ENCODE measurements around the gene SUPT6H. TPM values are rescaled to one million over a fixed set of nuclear protein-coding genes. Genes with fewer than 3 reads are reported as not detected.

SUPT6H gene
- polyA plus RNA-seq, 1 of the 3 experiments (the other 2 are of a cell fraction) = 26.9 TPM

GRCh38 chr17:28704219-28704858, 42.3 kb downstream of the SUPT6H start:
- H3K79me2 ChIP-seq (ENCODE audit: insufficient read depth) = peaks cover under 1% of the 10 kb centered on the region; the same call in 1 of the 2 replicates
- no peak for DNase-seq
- H4K20me1 ChIP-seq (ENCODE audit: insufficient read depth) = no peaks in the 10 kb centered on the region
- no peak overlapping the region for H3K4me3 ChIP-seq (ENCODE audit: low read depth in 2 of 2, low read length in 1 of 2)
- POLR2A ChIA-PET = interaction anchor here (1.1 kb wide), 1 partner anchor 11 kb away, joined by 3 read pairs; no protein-coding TSS in a partner anchor
- H3K4me2 ChIP-seq = no peak overlapping the region
- WGBS (ENCODE audit: low lambda C conversion rate) = 94% methylated on average over 4 of the region's 14 CpGs
- peaks cover 17% of the 10 kb centered on the region for H3F3A ChIP-seq (replicated peaks; ENCODE audit: insufficient read depth)
- H3K27me3 ChIP-seq (ENCODE audit: insufficient read depth) = no peaks in the 10 kb centered on the region
- H3K9me3 ChIP-seq = no peaks in the 10 kb centered on the region
- no peaks in the 10 kb centered on the region for H3K9me2 ChIP-seq
- no peak for TF ChIP-seq ZBTB33 (IDR thresholded peaks at IDR 0.05; ENCODE audit: borderline replicate concordance, low read depth)
- TF ChIP-seq FOXM1 (IDR thresholded peaks at IDR 0.05; ENCODE audit: low read depth) = no peak
- no peak for TF ChIP-seq USF2 (IDR thresholded peaks at IDR 0.05; ENCODE audit: borderline replicate concordance, low read depth, low read length)
- no peak for TF ChIP-seq TAF1 (IDR thresholded peaks at IDR 0.05; ENCODE audit: borderline replicate concordance, low read depth, low read length)
- TF ChIP-seq GABPA (IDR thresholded peaks at IDR 0.05; ENCODE audit: low read depth) = no peak
- no peak for TF ChIP-seq ELF1 (IDR thresholded peaks at IDR 0.05)
- no peak for TF ChIP-seq FOSL2 (IDR thresholded peaks at IDR 0.05; ENCODE audit: borderline replicate concordance, low read depth)
- TF ChIP-seq MXI1 (IDR thresholded peaks at IDR 0.05; ENCODE audit: low read depth, low read length) = no peak
- no peak for TF ChIP-seq NFIC (IDR thresholded peaks at IDR 0.05; ENCODE audit: borderline replicate concordance)
- TF ChIP-seq CHD2 (IDR thresholded peaks at IDR 0.05; ENCODE audit: low read length, partially characterized antibody) = no peak
- TF ChIP-seq CTCF (IDR thresholded peaks at IDR 0.05) = no peak
- TF ChIP-seq EZH2phosphoT487 (IDR thresholded peaks at IDR 0.05; ENCODE audit: borderline replicate concordance, low read depth) = no peak
- no peak for TF ChIP-seq YY1 (IDR thresholded peaks at IDR 0.05; ENCODE audit: low read depth)
- TF ChIP-seq FOXJ3 (CRISPR knock-in tag; IDR thresholded peaks at IDR 0.05) = no peak
- H3K36me3 ChIP-seq (replicated peaks in 1 of 2; ENCODE audit: control insufficient read depth in 1 of 2, insufficient read depth in 2 of 2, low read length in 1 of 2) = peaks cover 16 to 47% of the 10 kb centered on the region in 2 experiments
- CTCF ChIA-PET = interaction anchor here (0.8 to 1.4 kb wide), 4 partner anchors 41 to 57 kb away, joined by 3 to 4 read pairs (median 3); no protein-coding TSS in a partner anchor
- peaks cover 0 to 14% of the 10 kb centered on the region in 2 experiments; a peak in 1 of 4 replicates for H3K4me1 ChIP-seq (ENCODE audit: control insufficient read depth in 1 of 2, insufficient read depth in 2 of 2, low read depth in 1 of 2, low read length in 1 of 2)
- H3K27ac ChIP-seq (ENCODE audit: low read depth in 2 of 2, low read length in 1 of 2) = no peak overlapping the region
- H2AFZ ChIP-seq (ENCODE audit: low read depth) = no peak overlapping the region
- H3K9ac ChIP-seq = no peak overlapping the region
